IMR-90 (cell line): ENCODE results near the gene C15orf39. TPM values are rescaled to one million over a fixed set of nuclear protein-coding genes. Genes with fewer than 3 reads are reported as not detected.

Experiments used
- ATAC-seq: fragments of 200-7000 bp; cut with Tn5 transposase; 2 replicates; pipeline ENCODE4 v1.9.1; 2020; ENCODE audit warnings: low read depth, mild to moderate bottlenecking, moderate library complexity
- BruUV-seq: library from RNA; stranded (reverse); fragments of 400-500 nt; replicated peaks from 2 replicates; lab custom pipeline; 2021; lab: Mats Ljungman, UMichigan
- CTCF ChIA-PET: fragments of 300-600 bp; formaldehyde crosslinking; extraction: SDS; loops from one replicate; lab custom pipeline; 2021; ENCODE audit warnings: antibody characterized with exemption; lab: Yijun Ruan, JAX
- POLR2A ChIA-PET: fragments of 300-600 bp; sonication (Branson Sonifier 250); formaldehyde crosslinking; loops from one replicate; lab custom pipeline; 2022; ENCODE audit warnings: antibody characterized with exemption; ENCODE audit not compliant: unreplicated experiment; lab: Charles Lee
- DNase-seq: peaks from one replicate; pipeline ENCODE4 v3.0.0; 2013
- H2AFZ ChIP-seq: replicated peaks from 2 replicates; pipeline ENCODE3; 2013; ENCODE audit warnings: low read length, mild to moderate bottlenecking; ENCODE audit not compliant: poor library complexity
- H2AK5ac ChIP-seq: 2 replicates; pipeline ENCODE4 v1.6.1; 2013; ENCODE audit warnings: low read depth, low read length, inconsistent platforms
- H2AK9ac ChIP-seq: replicated peaks from 2 replicates; pipeline ENCODE3; 2013; ENCODE audit warnings: mild to moderate bottlenecking, low read depth, low read length, moderate library complexity; ENCODE audit not compliant: poor library complexity
- H2BK120ac ChIP-seq: 2 replicates; pipeline ENCODE4 v1.6.1; 2013; ENCODE audit warnings: low read depth, low read length, inconsistent platforms
- H2BK15ac ChIP-seq: 3 replicates; pipeline ENCODE4 v1.6.1; 2013; ENCODE audit warnings: low read depth, low read length, inconsistent platforms
- H2BK20ac ChIP-seq: 2 replicates; pipeline ENCODE4 v1.6.1; 2013; ENCODE audit warnings: low read depth, mild to moderate bottlenecking, inconsistent platforms, low read length, moderate library complexity
- H2BK5ac ChIP-seq: 2 replicates; pipeline ENCODE4 v1.6.1; 2013; ENCODE audit warnings: mild to moderate bottlenecking, low read depth, low read length, inconsistent platforms; ENCODE audit not compliant: poor library complexity, severe bottlenecking
- H3K14ac ChIP-seq: replicated peaks from 2 replicates; pipeline ENCODE4 v1.6.1; 2013; ENCODE audit warnings: low read depth, low read length, inconsistent platforms
- H3K18ac ChIP-seq: 2 replicates; pipeline ENCODE4 v1.6.1; 2013; ENCODE audit warnings: low read depth, low read length, control low read depth
- H3K23ac ChIP-seq: 2 replicates; pipeline ENCODE4 v1.6.1; 2013; ENCODE audit warnings: low read depth, low read length, inconsistent platforms
- H3K27ac ChIP-seq: 2 replicates; pipeline ENCODE4 v1.5.1; 2013; ENCODE audit warnings: mild to moderate bottlenecking, control low read depth, low read length; ENCODE audit not compliant: insufficient read depth
- H3K27me3 ChIP-seq: 2 replicates; pipeline ENCODE4 v1.6.1; 2013; ENCODE audit warnings: low read length; ENCODE audit not compliant: control insufficient read depth, insufficient read depth
- H3K36me3 ChIP-seq: 2 replicates; pipeline ENCODE4 v1.6.1; 2013; ENCODE audit warnings: low read length, mixed read lengths; ENCODE audit not compliant: control insufficient read depth, insufficient read depth
- H3K4ac ChIP-seq: 2 replicates; pipeline ENCODE4 v1.6.1; 2013; ENCODE audit warnings: low read depth, low read length, inconsistent platforms
- H3K4me1 ChIP-seq: 2 replicates; pipeline ENCODE4 v1.6.1; 2013; ENCODE audit warnings: low read length, mixed read lengths; ENCODE audit not compliant: control insufficient read depth, insufficient read depth
- H3K4me2 ChIP-seq: 2 replicates; pipeline ENCODE4 v1.6.1; 2013; ENCODE audit warnings: low read depth, mild to moderate bottlenecking, control low read depth, low read length, moderate library complexity
- H3K4me3 ChIP-seq: 2 replicates; pipeline ENCODE4 v1.5.1; 2013; ENCODE audit warnings: low read depth, mild to moderate bottlenecking, control low read depth, low read length, moderate library complexity; ENCODE audit not compliant: insufficient read depth
- H3K56ac ChIP-seq: 2 replicates; pipeline ENCODE4 v1.6.1; 2013; ENCODE audit warnings: low read length, inconsistent platforms; ENCODE audit not compliant: insufficient read depth; ENCODE audit errors: extremely low read depth
- H3K79me1 ChIP-seq, 2 experiments: 2 replicates each; pipeline ENCODE4 v1.6.1; 2013; ENCODE audit warnings: low read length in 2 of 2, inconsistent platforms in 1 of 2, low read depth in 1 of 2
- H3K9ac ChIP-seq: 2 replicates; pipeline ENCODE4 v1.6.1; 2013; ENCODE audit warnings: low read depth, low read length, control low read depth
- H3K9me1 ChIP-seq: 2 replicates; pipeline ENCODE4 v1.6.1; 2013; ENCODE audit warnings: low read length, inconsistent platforms; ENCODE audit not compliant: insufficient read depth
- H3K9me3 ChIP-seq: 2 replicates; pipeline ENCODE4 v1.6.1; 2013; ENCODE audit warnings: low read length; ENCODE audit not compliant: control insufficient read depth, insufficient read depth
- H4K20me1 ChIP-seq: 2 replicates; pipeline ENCODE4 v1.6.1; 2013; ENCODE audit warnings: low read length, inconsistent platforms; ENCODE audit not compliant: insufficient read depth
- H4K5ac ChIP-seq: 2 replicates; pipeline ENCODE4 v1.6.1; 2013; ENCODE audit warnings: mild to moderate bottlenecking, low read depth, low read length, control low read depth
- H4K8ac ChIP-seq, 2 experiments: 2 replicates each; pipeline ENCODE4 v1.6.1; 2013; ENCODE audit warnings: low read depth in 2 of 2, low read length in 2 of 2, control low read depth in 1 of 2, inconsistent platforms in 1 of 2
- H4K91ac ChIP-seq: 2 replicates; pipeline ENCODE4 v1.6.1; 2013; ENCODE audit warnings: low read depth, low read length, inconsistent platforms; ENCODE audit not compliant: insufficient read depth
- BHLHE40 ChIP-seq: fragments of 150-350 bp; IDR thresholded peaks from 2 replicates; pipeline ENCODE4 v1.6.1; 2016; ENCODE audit warnings: mild to moderate bottlenecking, low read depth, low read length
- CEBPB ChIP-seq: IDR thresholded peaks from 2 replicates; pipeline ENCODE4 v1.6.1; 2012; ENCODE audit warnings: low read depth, low read length, improper control_type of control experiment
- CHD1 ChIP-seq: IDR thresholded peaks from 2 replicates; pipeline ENCODE4 v1.6.1; 2012; ENCODE audit warnings: low read depth, low read length, improper control_type of control experiment
- FOS ChIP-seq: fragments of 150-350 bp; IDR thresholded peaks from 2 replicates; pipeline ENCODE4 v1.6.1; 2016; ENCODE audit warnings: low read depth, low read length
- MAFK ChIP-seq: IDR thresholded peaks from 2 replicates; pipeline ENCODE4 v1.6.1; 2012; ENCODE audit warnings: low read depth, low read length, improper control_type of control experiment
- MAZ ChIP-seq: IDR thresholded peaks from 2 replicates; pipeline ENCODE4 v1.6.1; 2012; ENCODE audit warnings: low read depth, mild to moderate bottlenecking, low read length, improper control_type of control experiment, moderate library complexity, borderline replicate concordance
- MXI1 ChIP-seq: IDR thresholded peaks from 2 replicates; pipeline ENCODE4 v1.6.1; 2012; ENCODE audit warnings: low read depth, mild to moderate bottlenecking, low read length, moderate library complexity, borderline replicate concordance
- NFE2L2 ChIP-seq: fragments of 150-350 bp; IDR thresholded peaks from 2 replicates; pipeline ENCODE4 v1.6.1; 2016; ENCODE audit warnings: low read depth, mild to moderate bottlenecking, low read length
- POLR2A ChIP-seq: IDR thresholded peaks from 2 replicates; pipeline ENCODE4 v1.6.1; 2012; ENCODE audit warnings: mild to moderate bottlenecking, low read depth, low read length
- RAD21 ChIP-seq: IDR thresholded peaks from 2 replicates; pipeline ENCODE4 v1.6.1; 2012; ENCODE audit warnings: low read length, improper control_type of control experiment
- RCOR1 ChIP-seq: IDR thresholded peaks from 2 replicates; pipeline ENCODE4 v1.6.1; 2012; ENCODE audit warnings: mild to moderate bottlenecking, low read length, improper control_type of control experiment; ENCODE audit not compliant: insufficient replicate concordance
- RFX5 ChIP-seq: IDR thresholded peaks from 2 replicates; pipeline ENCODE4 v1.8.0; 2012; ENCODE audit warnings: low read depth, mild to moderate bottlenecking, low read length, moderate library complexity
- SMC3 ChIP-seq: fragments of 150-350 bp; IDR thresholded peaks from 2 replicates; pipeline ENCODE4 v1.6.1; 2016; ENCODE audit warnings: low read depth, mild to moderate bottlenecking, antibody characterized with exemption, low read length, moderate library complexity
- WGBS, 2 experiments: methylation state at CpG; one replicate each; pipeline versions ENCODE4 v1.1.5 to v1.1.7; 2013; ENCODE audit warnings: missing lambda C conversion rate in 2 of 2; ENCODE audit not compliant: insufficient read length in 1 of 2; ENCODE audit errors: extremely low coverage in 2 of 2; 5-methylcytosine and 5-hydroxymethylcytosine counted together
- dilution Hi-C: fragments of 300-500 bp; cut with HindIII; formaldehyde crosslinking; loops from one replicate; pipeline ENCODE4 v1.14.3; 2018; ENCODE audit warnings: low sequenced_read_pairs; ENCODE audit not compliant: unreplicated experiment
- in situ Hi-C: fragments of 300-500 bp; cut with MboI; formaldehyde crosslinking; loops from 3 replicates; pipeline ENCODE4 v1.14.3; 2019; ENCODE audit warnings: low sequenced_read_pairs, inconsistent platforms, mixed read lengths
- intact Hi-C: fragments of 100-400 bp; cut with micrococcal nuclease; formaldehyde crosslinking; loops from 2 replicates; pipeline ENCODE4 v1.10.0; 2022
- polyA plus RNA-seq, 3 experiments: library from polyadenylated mRNA; depleted of rRNA; stranded (reverse); fragments of >200 nt; gene quantifications; 2 replicates each; pipeline ENCODE4 v1.2.3, GENCODE V29; 2012; ENCODE audit warnings: low replicate concordance in 1 of 3
- total RNA-seq: library from RNA; depleted of rRNA; stranded (reverse); fragments of >200 nt; gene quantifications from 2 replicates; pipeline ENCODE4 v1.2.3, GENCODE V29; 2012
- TF ChIP-seq, protein P1 (sequence below): fragments of 150-350 bp; IDR thresholded peaks from 2 replicates; pipeline ENCODE4 v1.6.1; 2017; ENCODE audit warnings: mild to moderate bottlenecking, antibody characterized with exemption, low read length, low read depth
- TF ChIP-seq, protein P2 (sequence below): conservative IDR thresholded peaks from 2 replicates; pipeline ENCODE4 v1.5.1; 2012; ENCODE audit warnings: mild to moderate bottlenecking, low read depth, low read length, improper control_type of control experiment
- TF ChIP-seq, protein P3 (sequence below): fragments of 150-350 bp; IDR thresholded peaks from 2 replicates; pipeline ENCODE4 v1.6.1; 2016; ENCODE audit warnings: low read depth, mild to moderate bottlenecking, low read length, moderate library complexity, borderline replicate concordance

Gene C15orf39
- total and polyA plus RNA-seq, 2 of the 4 experiments (the other 2 are of a cell fraction) = 1.3 to 5.7 TPM

DNA sequence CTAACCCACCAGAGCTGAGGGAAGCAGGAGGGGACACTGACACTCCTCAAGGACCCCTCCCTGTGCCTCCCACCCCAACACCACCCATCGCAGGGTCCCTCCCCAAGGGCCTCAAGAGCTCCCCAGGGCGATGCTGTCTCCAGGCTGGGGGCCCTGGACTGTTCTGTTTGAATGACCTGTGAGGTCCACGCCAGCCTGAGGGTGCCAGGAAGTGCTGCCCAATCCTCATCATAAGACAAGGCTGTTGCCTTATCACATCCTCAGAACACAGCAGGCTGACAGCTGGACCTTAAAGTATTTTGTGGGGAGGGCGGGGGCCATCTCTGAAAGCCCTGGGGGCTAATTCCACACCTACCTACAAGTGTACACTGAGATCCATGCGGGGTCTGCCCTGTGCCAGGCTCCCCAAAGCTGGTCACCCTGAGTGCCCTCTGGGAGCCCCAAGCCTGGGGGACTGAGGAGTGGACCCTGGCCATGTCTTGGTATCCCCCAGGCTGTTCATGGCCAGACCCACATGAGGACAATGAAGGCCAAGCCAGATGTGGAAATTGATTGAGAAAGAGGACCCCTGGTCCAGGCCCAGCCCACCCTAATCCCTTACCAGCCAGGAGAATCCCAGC, 32.6 kb downstream of the C15orf39 start:
- Histone ChIP-seq H3K27me3 (peaks cover 74% of the 10 kb centered on the region), H4K8ac (no peak overlapping the region), H3K4me1 (no peaks in the 10 kb centered on the region), H3K79me1 (no peaks in the 10 kb centered on the region), H4K20me1 (no peaks in the 10 kb centered on the region), H4K91ac (no peak overlapping the region), H2BK20ac (no peak overlapping the region), H3K23ac (no peak overlapping the region), H2AK9ac (no peak overlapping the region), H3K36me3 (no peaks in the 10 kb centered on the region), H3K56ac (no peak overlapping the region), H3K4me2 (no peak overlapping the region), H3K4ac (no peak overlapping the region), H2BK120ac (no peak overlapping the region), H3K4me3 (no peak overlapping the region), H3K9me1 (no peaks in the 10 kb centered on the region), H2AFZ (no peak overlapping the region), H3K27ac (no peak overlapping the region), H3K14ac (no peak overlapping the region), H3K9me3 (no peaks in the 10 kb centered on the region), H2BK15ac (no peak overlapping the region), H2AK5ac (no peak overlapping the region), H2BK5ac (no peak overlapping the region), H4K5ac (no peak overlapping the region), H3K9ac (no peak overlapping the region), H3K18ac (no peak overlapping the region)
- CTCF ChIA-PET = no interaction called here
- DNase-seq = no peak
- dilution Hi-C loops = no loop called here
- ATAC-seq = no peak
- intact Hi-C loops = no loop called here
- BruUV-seq = no TSS peak
- TF ChIP-seq MAFK (no peak), FOS (no peak), CHD1 (no peak), MAZ (no peak), BHLHE40 (no peak), MXI1 (no peak), RCOR1 (no peak), SMC3 (no peak), NFE2L2 (no peak), CEBPB (no peak), RFX5 (no peak), RAD21 (no peak), POLR2A (no peak)
- TF ChIP-seq, protein P1, sequence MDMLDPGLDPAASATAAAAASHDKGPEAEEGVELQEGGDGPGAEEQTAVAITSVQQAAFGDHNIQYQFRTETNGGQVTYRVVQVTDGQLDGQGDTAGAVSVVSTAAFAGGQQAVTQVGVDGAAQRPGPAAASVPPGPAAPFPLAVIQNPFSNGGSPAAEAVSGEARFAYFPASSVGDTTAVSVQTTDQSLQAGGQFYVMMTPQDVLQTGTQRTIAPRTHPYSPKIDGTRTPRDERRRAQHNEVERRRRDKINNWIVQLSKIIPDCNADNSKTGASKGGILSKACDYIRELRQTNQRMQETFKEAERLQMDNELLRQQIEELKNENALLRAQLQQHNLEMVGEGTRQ = no peak
- TF ChIP-seq, protein P2, sequence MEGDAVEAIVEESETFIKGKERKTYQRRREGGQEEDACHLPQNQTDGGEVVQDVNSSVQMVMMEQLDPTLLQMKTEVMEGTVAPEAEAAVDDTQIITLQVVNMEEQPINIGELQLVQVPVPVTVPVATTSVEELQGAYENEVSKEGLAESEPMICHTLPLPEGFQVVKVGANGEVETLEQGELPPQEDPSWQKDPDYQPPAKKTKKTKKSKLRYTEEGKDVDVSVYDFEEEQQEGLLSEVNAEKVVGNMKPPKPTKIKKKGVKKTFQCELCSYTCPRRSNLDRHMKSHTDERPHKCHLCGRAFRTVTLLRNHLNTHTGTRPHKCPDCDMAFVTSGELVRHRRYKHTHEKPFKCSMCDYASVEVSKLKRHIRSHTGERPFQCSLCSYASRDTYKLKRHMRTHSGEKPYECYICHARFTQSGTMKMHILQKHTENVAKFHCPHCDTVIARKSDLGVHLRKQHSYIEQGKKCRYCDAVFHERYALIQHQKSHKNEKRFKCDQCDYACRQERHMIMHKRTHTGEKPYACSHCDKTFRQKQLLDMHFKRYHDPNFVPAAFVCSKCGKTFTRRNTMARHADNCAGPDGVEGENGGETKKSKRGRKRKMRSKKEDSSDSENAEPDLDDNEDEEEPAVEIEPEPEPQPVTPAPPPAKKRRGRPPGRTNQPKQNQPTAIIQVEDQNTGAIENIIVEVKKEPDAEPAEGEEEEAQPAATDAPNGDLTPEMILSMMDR = no peak
- TF ChIP-seq, protein P3, sequence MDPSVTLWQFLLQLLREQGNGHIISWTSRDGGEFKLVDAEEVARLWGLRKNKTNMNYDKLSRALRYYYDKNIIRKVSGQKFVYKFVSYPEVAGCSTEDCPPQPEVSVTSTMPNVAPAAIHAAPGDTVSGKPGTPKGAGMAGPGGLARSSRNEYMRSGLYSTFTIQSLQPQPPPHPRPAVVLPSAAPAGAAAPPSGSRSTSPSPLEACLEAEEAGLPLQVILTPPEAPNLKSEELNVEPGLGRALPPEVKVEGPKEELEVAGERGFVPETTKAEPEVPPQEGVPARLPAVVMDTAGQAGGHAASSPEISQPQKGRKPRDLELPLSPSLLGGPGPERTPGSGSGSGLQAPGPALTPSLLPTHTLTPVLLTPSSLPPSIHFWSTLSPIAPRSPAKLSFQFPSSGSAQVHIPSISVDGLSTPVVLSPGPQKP = no peak
- POLR2A ChIA-PET = no interaction called here
- in situ Hi-C loops = no loop called here
- 20% methylated on average over 1 of the region's 5 CpGs; no CpG with 5 or more reads in 1 of the 2 experiments for WGBS, 2 experiments
